ENCODE measurements around the gene ARHGEF35.
"Not testable (repeated sequence)": the region's sequence is repeated elsewhere in the genome, so short reads cannot be mapped to it uniquely, and the experiment has no call there.

ARHGEF35 gene

DNA sequence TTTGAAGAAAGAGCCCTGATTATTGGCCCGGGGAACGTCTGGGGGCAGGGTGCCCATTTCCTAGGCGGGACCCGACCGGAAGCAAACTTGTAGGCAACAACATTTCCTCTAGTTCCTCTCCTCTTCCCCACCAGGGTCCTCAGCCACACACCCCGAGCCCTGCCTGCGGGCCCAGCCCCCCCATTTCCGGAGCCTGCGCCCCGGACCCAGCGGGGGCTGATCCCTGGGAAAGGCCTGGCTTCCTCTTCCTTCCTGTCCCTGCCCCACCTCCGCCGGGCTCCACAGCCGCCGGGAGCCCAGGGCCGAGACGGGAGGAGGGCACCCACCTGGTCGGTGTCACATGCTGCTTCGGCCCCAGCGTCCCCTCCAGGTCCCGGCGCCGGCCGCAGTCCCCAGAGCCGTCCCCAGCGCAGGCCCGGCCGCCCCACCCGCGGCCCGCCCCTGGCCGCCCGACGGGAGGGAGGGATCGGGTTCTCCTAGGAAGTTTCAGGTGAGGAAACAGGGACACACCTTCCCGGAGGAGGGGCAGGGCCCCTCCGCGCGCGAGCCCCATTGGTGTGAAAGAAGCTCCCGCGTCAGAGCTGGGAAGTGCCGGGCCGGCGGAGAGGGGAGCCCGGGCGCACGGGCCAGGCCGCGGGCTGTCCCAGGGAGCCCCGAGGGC is at the start of gene ARHGEF35:
Gene ARHGEF35, minus strand, starts transcription at position 622 of the 661 bp plus-strand sequence. CDS start 7,450 bp downstream, outside the sequence.
- DNase-seq: not testable (repeated sequence)

DNA sequence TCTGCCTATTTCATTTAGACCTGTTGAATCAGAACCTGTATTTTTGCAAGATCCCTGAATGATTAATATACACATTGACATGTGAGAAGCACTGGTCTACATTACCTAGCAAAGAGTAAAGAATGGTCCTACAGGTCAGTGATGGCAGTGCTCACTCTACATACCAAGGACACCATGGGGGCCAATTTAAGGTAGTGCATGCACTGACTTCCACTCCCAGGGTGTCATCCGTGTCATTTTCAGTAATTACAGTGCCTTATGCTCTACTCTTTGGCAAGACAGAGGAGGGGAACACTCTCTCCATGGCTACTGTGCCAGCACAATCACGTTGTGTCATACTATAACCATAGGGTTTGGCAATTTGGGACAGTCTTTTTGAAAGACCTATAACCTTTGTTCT is 49.7 kb upstream of the ARHGEF35 start:
- DNase-seq: not testable (repeated sequence)

DNA sequence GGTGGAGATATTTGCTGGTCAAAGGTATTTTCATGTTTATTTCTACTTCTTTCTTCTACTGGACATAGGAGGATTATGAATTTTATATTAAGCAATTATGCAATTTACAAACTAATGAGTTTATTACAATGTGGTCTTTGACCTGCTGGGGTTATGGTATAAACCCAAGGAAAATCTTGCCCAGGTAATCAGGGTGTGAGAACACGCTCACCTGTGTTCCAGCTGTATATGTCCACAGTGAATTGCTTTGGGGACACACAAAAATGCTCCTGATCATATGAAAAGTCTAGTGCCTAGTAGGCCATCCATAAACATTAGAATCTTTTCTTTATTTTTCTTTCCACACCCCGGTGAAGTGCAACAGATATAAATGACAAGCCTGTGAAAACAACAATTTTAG is 43.7 kb upstream of the ARHGEF35 start, which contains the start of gene OR2A42:
Gene OR2A42, minus strand, starts transcription at position 241 of the 400 bp plus-strand sequence. CDS start 6,762 bp downstream, outside the sequence.
- not testable (repeated sequence) for DNase-seq

DNA sequence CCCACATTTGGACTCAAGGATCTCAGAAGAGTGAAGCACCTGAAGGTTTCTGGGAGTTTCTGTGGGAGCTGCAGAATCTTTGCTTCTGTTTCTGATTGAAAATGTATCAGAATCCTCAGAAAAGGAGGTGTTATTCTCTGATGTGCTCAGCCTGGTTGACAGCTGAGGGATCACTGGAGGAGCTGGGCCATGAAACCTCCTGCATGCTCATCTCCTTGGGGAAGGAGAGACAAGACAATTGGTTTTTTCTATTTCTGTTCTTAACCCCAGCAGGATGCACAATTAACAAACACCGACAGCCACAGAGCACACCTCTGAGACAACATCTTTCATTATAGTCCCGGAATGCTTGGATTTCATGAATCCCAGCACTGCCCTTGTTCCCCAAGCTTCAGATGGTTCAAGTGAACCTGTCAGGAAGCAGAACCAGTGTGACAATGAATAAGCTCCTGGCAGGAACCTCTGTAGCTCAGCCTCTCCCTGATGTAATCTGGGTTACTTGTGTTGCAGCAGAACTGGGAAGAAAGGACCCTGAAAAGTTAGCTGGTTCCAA is 43.0 kb upstream of the ARHGEF35 start:
- DNase-seq: not testable (repeated sequence)

DNA sequence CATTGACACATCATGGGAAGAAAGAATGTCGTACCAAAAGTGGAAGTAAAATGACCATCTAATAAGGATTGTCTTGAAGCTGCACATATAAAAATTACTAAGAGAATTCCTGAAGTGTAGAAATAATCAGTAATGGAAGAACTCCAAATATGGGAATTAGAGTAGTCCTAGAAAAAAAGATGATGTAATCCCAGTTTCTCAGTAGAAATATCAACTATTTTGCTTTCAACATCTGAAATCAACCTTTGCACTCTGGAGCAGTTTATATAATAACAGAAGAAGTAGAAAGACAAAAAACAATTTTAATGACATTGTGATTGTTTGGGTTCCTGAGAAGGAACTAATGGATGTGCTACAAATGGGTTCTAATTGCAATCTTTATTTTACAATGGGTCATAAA is 37.4 kb upstream of the ARHGEF35 start:
- DNase-seq: not testable (repeated sequence)

DNA sequence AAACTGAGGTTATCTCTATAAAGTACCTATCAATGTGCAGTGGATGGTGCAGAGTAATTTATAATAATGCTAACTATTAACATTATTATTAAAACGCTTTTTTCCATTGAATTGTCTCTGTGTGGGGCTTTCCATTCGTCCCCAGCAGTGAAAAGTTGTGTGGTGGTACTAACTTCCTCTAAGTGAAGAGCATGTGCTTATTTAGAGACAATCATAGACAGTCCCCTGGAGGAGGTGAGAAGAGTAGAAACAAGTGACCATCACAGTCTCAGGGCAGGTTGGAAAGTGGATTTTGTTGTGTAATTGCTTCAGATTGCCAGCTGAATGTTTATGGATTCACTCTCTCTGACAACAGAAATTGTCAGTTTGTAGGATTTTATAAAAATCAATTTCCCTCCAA is 35.4 kb upstream of the ARHGEF35 start:
- not testable (repeated sequence) for DNase-seq

DNA sequence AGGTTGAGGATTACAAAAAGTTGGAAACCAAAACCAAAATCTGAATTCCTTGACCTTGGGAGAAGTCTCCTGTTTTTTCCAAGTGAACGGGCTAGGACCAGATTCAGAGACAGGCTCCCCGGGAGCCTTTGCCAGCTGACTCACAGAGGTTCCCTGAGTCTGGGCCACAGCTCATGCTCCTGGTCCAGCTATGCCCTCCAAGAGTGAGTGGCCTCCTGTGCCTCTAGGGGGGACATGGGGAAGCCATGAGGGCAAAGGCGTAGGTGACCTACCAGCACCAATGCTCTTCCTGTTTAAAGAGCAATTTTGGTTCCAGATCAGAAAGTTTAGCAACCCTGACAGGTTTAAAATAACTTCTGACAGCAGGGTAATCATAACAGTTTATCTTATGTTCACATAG is 33.2 kb upstream of the ARHGEF35 start:
- not testable (repeated sequence) for DNase-seq

DNA sequence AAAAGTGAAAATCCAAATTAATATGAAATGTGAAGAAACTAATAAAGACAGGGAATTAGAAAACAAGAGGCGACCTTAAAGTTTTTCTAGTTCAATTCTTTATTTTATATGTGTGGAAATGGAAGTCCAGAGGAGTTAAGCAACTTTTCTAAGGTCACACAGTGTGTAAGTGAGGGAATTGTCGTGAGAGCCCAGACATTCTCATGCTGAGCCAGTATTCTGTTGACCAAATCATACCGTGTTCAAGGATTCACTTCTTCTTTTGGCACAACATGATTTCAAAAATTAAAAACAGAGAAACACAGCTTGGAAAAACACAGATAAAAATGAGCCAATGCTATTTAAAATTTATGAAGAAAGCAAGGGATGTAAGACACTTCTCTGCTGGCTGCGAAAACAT is 31.2 kb upstream of the ARHGEF35 start:
- DNase-seq: not testable (repeated sequence)

DNA sequence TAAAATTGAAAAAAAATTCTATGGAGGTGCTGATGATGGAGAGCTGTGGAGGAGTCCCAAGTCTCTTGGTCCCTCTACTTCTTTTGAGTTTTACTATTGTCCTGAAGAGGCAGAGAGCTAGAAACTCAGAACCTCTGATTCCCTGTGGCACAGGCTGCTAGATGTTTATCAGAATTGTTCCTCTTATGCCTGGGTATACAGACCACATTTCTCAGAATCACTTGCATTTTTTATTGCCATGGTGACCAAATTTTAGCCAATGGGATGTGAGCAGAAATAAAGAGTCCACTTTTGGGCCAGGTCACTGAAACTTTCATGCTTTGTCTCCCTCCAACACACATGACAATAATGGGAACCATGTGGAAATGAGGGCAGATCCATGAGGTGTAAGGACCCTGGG is 28.0 kb upstream of the ARHGEF35 start:
- not testable (repeated sequence) for DNase-seq

DNA sequence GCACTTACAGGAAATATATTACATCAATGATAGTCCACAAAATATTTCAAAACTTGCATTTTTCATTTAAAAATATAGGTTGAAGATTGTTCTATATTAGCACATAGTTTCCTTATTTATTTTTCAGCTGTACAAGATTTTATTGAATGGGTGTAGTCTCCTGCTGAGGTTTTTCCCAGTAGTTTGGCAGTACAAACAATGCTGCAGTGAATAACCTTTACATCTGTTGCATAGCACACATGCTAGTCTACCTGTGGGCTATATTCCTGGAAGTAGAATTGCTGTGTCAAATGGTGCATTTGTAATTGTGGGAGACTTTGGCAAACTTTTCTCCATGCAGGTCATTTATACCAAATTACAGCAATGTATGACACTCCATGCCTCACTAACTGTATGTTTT is 24.9 kb upstream of the ARHGEF35 start:
- not testable (repeated sequence) for DNase-seq

DNA sequence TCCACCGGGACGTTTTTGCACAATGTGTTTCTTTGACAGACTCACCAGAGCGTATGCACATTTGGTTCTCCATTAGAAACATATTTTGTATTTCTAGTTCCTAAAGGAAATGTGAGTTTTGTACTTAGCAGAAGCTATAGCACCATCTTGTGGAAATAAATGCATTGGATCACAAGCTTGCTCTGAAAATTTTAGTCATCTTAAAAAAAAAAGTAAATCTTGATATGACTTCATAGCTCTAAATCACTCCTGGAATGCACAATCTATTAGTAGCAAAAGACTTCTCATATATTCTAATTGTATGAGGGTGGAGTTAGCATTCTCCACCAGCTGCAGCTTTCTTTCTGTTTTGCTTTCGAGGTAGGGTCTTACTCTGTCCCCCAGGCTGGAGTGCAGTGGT is 23.5 kb upstream of the ARHGEF35 start:
- DNase-seq: not testable (repeated sequence)

DNA sequence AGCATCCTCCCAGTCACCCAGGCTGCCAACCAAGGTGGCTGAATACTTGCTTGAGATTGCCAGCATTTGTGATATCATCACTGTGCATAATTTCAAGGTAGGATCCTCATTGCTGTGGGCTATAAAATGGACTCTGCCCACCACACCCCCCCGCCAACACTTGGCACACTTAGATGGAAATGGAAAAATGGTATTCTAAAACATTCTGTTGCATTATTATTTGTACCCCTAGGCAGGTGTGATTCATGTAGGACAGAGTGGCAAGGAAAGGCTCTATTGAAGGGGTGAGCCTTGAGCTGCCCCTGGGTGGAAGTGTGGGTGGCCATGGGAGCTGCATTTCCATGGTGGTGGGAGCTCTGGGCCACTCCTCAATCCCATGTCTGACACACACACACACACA is 22.9 kb upstream of the ARHGEF35 start:
- DNase-seq: not testable (repeated sequence)

DNA sequence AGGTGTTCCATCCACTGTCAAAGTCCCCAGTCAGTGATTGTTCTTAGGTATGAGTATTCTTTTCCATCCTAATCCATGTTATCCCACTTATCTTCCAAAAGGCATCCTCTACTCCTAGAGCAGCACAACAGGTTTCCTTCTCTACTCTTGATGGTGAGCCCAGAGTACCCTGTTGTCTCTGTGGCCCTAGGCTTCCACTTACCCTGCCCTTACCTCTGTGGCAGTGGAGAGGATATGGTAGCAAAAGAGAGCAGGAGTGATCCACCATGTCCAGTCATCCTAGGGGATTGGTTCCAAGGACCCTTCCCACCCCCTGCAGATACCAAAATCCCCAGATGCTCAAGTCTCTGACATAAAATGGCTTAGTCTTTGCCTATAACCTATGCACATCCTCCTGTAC is 21.6 kb upstream of the ARHGEF35 start:
- DNase-seq: not testable (repeated sequence)

DNA sequence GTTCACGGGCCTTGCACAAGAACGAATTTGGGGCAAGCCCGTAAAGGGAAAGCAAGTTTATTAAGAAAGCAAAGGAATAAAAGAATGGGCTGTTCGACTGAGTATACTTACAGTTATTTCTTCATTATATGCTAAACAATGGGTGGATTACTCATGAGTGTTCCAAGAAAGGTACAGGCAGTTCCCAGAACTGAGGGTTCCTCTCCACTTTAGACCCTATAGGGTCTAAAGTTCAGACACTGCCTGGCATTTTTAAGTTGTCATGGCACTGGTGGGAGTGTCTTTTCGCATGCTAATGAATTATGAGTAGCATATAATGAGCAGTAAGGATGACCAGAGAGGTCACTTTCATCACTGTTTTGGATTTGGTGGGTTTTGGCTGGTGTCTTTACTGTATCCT is 9.7 kb upstream of the ARHGEF35 start:
- not testable (repeated sequence) for DNase-seq

DNA sequence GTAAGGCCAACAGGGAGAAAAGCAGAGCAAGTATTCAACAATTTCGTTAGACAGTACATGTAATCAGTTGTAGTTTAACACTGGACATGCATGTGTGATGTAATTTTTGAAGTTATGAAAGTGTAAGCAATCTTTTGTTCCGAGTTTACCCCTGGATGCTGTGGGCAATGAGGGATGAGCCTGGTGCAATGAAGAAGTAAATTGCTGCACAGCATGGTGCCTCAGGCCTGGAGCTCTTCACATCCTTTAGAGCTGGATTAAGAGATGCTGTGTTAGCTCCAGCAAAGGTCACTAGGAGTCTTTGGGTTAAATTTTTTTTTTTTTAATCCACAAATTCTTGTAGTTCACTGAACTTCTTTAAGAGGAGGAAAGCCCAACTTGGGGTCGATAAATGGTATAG is 7.5 kb upstream of the ARHGEF35 start:
- DNase-seq: not testable (repeated sequence)

DNA sequence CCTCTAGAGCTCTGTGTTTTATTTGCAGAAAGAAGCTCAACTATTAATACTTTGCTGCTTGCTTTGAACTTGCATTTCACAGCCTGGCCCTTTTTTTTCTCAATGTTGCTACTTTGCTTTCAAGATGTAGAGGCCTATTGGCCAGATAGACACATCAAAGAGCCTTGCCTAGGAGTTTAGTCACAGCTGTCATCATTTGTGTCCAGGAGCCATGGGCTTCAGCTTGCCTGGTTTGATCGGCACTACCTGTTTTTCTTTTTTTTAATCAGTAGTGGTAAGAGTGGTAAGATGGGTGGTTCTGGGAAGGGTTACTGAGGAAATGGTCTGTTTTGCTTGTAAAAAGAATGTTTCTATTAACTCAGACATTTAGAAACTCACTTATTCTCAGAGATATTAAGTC is 6.3 kb upstream of the ARHGEF35 start:
- not testable (repeated sequence) for DNase-seq

DNA sequence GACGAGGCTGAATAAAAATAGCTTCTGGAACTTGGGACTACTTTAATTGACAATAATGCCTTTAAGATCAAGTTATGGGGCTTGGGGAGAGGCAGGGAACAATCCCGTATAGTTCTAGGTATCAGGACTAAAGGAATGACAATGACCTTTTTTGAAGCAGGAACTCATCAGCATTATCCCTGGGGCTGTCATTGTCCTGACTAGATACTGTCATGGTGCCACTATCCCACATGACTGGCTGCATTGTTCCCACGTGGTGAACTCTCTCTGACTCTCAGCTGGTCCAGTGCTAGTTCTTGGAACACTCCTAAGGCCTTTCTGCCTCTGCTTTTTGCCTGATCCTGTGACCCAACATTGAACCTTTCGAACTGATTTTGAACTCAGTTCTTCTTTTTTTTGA is 3.3 kb upstream of the ARHGEF35 start:
- DNase-seq: not testable (repeated sequence)

DNA sequence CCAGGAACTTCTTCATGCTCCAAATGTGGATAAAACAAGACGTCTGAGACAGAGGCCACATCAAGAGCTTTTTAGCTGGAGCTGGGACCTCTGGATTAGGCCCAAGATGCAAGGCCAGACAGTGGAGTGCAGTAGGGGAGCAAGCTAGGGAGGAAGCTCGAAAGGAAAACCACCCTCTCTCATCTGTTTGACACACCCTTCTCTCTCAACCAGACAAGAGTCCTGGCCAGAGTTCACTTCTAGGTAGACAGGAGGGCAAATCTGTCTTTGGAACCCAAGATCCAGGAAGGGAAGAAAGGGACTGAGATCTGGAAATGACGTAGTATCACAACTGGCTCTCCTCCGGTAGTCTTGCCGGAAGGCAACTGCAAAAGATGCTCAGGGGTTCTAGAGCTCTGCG is 1.2 kb downstream of the ARHGEF35 start:
- DNase-seq: not testable (repeated sequence)

DNA sequence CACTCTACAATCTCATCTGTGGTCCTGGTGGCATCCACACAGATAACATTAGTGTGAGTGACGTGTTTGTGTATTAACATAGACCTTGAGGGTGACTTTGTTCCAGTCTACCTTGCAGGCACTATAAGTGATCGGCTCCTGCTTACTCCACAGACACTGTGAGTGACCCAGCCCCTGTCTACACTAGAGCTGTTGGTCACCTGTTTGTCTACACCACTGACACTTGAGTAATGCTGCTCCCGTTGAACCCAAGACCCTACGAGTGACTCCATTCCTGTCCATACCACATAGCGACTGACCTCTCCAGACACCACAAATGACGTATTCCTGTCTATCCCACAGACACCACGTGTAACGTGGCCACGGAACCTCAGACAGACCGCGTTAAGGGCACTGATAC is 1.9 kb downstream of the ARHGEF35 start:
- not testable (repeated sequence) for DNase-seq

DNA sequence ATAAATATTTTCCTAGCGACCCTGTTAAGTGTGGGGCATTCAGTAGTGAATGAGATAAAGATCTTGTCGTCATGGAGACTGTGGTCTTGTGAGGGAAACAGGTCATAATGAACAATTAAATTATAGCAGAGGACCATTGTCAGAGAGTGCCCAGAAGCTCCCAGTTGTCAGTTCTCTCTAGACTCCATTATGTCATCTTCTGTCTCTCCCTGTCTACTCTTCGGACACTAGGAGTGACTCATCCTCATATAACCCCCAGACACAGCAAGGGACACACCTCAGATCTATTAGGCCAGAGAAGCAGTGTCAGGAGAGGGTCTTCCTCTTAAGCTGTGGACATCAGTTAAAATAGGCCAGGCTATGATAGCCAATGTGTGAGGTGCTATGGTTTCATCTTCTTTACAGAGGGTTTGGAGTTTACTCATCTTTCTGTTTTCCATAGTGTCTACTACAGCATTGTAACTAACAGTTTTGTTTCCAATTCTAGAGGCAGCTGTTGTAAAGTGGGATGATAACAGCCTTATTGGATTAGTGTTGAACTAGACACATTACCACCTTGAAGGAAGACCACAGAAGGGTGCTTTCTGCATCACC is 7.0 kb downstream of the ARHGEF35 start:
- DNase-seq: not testable (repeated sequence)

DNA sequence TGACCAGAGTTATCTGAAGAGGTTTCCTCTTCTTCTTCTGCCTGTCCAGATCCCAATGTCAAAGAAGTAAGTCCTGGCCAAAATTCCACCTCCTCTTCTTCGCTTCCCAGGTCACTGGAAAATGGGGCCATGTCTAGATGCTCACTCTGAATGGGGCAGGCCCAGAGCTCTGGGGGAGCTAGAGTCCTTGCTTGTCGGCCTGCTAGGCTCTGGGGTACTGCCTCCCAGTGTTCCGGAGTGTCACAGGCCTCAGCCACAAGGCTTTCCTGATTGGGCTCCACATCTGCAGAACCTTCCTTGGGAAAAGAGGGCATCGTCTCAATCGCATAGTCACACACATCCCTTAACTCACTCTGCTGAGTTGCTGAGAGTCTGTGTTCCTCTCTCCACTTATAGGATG is 7.8 kb downstream of the ARHGEF35 start:
- not testable (repeated sequence) for DNase-seq

DNA sequence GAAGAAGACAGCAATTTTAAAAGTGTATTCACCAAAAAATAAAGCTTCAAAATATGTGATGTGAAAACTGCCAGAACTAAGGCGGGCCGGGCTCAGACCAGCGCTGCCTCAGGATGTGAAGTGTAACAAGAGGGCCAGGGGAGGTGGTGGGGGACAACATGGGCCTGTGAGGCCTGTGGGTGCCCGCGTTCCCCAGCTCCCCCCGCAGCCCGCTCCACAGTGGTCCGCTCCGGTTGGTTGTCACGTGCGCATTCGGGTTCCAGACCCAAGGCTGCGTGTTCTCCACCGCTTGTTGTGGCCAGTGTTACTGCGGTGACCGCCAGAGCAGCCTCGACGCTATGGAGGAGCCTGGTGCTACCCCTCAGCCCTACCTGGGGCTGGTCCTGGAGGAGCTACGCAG is 12.5 kb downstream of the ARHGEF35 start, which contains the start of gene CTAGE4:
Gene CTAGE4, plus strand, starts transcription at position 301 of the 400 bp plus-strand sequence. Its CDS starts 38 bp downstream, at position 339.
- not testable (repeated sequence) for DNase-seq

DNA sequence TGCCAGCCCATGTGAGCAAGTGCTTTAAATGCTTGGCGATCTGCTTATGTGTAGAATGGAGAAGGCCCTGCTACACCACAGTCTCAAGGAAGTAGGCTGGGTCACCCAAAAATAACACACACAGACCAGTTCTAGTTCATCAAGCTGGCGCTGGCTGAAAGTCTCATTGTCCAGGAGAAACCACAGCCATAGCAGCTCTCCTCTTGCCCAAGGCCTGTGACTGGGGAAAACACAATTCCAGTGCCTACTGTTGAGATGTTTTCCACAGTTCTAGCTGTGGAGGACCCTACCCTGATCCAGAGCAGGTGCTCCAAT is 16.5 kb downstream of the ARHGEF35 start:
- DNase-seq: not testable (repeated sequence)
